ENCODE measurements around the gene RHBDF2.

The RHBDF2 gene

GRCh38 chr17:76477576-76477975 lies 23.6 kb downstream of the RHBDF2 start:
- no peak for FAIRE-seq

- FAIRE-seq: no peak
Observed at GRCh38 chr17:76476736-76477135, 24.5 kb downstream of the RHBDF2 start.

GRCh38 chr17:76475302-76475701 lies 25.9 kb downstream of the RHBDF2 start:
- no peak for FAIRE-seq

- no peak for FAIRE-seq
Observed at GRCh38 chr17:76474894-76475293, 26.3 kb downstream of the RHBDF2 start.

- no peak for FAIRE-seq
Observed at GRCh38 chr17:76474238-76474637, 27.0 kb downstream of the RHBDF2 start.

GRCh38 chr17:76473541-76473985 lies 27.7 kb downstream of the RHBDF2 start:
- FAIRE-seq: no peak

GRCh38 chr17:76472726-76473125 lies 28.5 kb downstream of the RHBDF2 start:
- FAIRE-seq: no peak

- FAIRE-seq: no peak
Observed at GRCh38 chr17:76472258-76472645, 29.0 kb downstream of the RHBDF2 start.

GRCh38 chr17:76471498-76472257 lies 29.5 kb downstream of the RHBDF2 start:
- FAIRE-seq: no peak

- FAIRE-seq: no peak
Observed at GRCh38 chr17:76469991-76470739, 31.1 kb downstream of the RHBDF2 start.

- FAIRE-seq: no peak
Observed at GRCh38 chr17:76469076-76469990, 31.9 kb downstream of the RHBDF2 start.

GRCh38 chr17:76468634-76469010 lies 32.6 kb downstream of the RHBDF2 start:
- FAIRE-seq: no peak

- no peak for FAIRE-seq
Observed at GRCh38 chr17:76467809-76468633, 33.2 kb downstream of the RHBDF2 start.

- FAIRE-seq: no peak
Observed at GRCh38 chr17:76467366-76467765, 33.9 kb downstream of the RHBDF2 start, which contains the start of gene AANAT. Gene AANAT, plus strand, starts transcription at chr17:76467603. Its CDS starts 1,144 bp downstream, at chr17:76468747.

- FAIRE-seq: no peak
Observed at GRCh38 chr17:76466775-76467130, 34.5 kb downstream of the RHBDF2 start.

GRCh38 chr17:76462556-76463290 lies 38.5 kb downstream of the RHBDF2 start:
- no peak for FAIRE-seq

GRCh38 chr17:76461765-76462555 lies 39.3 kb downstream of the RHBDF2 start:
- FAIRE-seq: no peak

- FAIRE-seq: no peak
Observed at GRCh38 chr17:76459674-76460073, 41.5 kb downstream of the RHBDF2 start.

- no peak for FAIRE-seq
Observed at GRCh38 chr17:76458580-76459490, 42.4 kb downstream of the RHBDF2 start.

- FAIRE-seq: no peak
Observed at GRCh38 chr17:76453431-76453743, 47.8 kb downstream of the RHBDF2 start.

All from endometrium (tissue), 2 donors.